Sigmoid colon (tissue), 7 donors: ENCODE data around the gene DYNC1LI1. TPM values are rescaled to one million over a fixed set of nuclear protein-coding genes. Genes with fewer than 3 reads are reported as not detected.
A peak's percentile ranks its signal among the peaks of the same experiment; 100 is the strongest.

Source experiments
- DNase-seq: peaks from one replicate; pipeline ENCODE4 v3.0.0-alpha.2; 2019
- H3K27ac ChIP-seq, 4 donors: fragments of 200-600 bp; sonication (generic); one replicate each; pipeline ENCODE4 v1.5.1; 2016 to 2019; ENCODE audit warnings: mild to moderate bottlenecking in 1 of 4
- H3K27me3 ChIP-seq, 3 donors: fragments of 200-600 bp; sonication (generic); one replicate each; pipeline ENCODE4 v1.5.1; 2019; ENCODE audit warnings: mild to moderate bottlenecking in 1 of 3
- H3K36me3 ChIP-seq, 4 donors: fragments of 200-600 bp; sonication (generic); one replicate each; pipeline ENCODE4 v1.5.1; 2016 to 2019
- H3K4me1 ChIP-seq, 4 donors: fragments of 200-600 bp; sonication (generic); one replicate each; pipeline ENCODE4 v1.5.1; 2017 to 2019
- H3K4me3 ChIP-seq, 4 donors: fragments of 200-600 bp; sonication (generic); one replicate each; pipeline ENCODE4 v1.5.1; 2017 to 2019; ENCODE audit warnings: mild to moderate bottlenecking in 2 of 4, moderate library complexity in 1 of 4
- H3K9me3 ChIP-seq, 4 donors: fragments of 200-600 bp in 3 of 4; sonication (generic) in 3 of 4; one replicate each; pipeline versions ENCODE4 v1.5.1 to v1.6.1; 2013 to 2019
- CTCF ChIP-seq, 4 experiments: fragments of 450-650 bp in 3 of 4; fragments of 200-600 bp in 1 of 4; IDR thresholded peaks; one replicate each; pipeline ENCODE4 v1.5.1; 2016 to 2019; ENCODE audit warnings: antibody characterized with exemption in 4 of 4, mild to moderate bottlenecking in 3 of 4, moderate library complexity in 2 of 4
- EP300 ChIP-seq, 4 donors: sonication (generic); formaldehyde crosslinking; IDR thresholded peaks; one replicate each; pipeline ENCODE4 v1.6.1; 2017; ENCODE audit warnings: antibody characterized with exemption in 4 of 4
- POLR2A ChIP-seq, 2 donors: fragments of 450-650 bp; IDR thresholded peaks; one replicate each; pipeline ENCODE4 v1.6.1; 2016; ENCODE audit warnings: antibody characterized with exemption in 2 of 2, mild to moderate bottlenecking in 2 of 2, moderate library complexity in 2 of 2
- POLR2AphosphoS5 ChIP-seq, 4 donors: sonication (generic); formaldehyde crosslinking; IDR thresholded peaks; one replicate each; pipeline ENCODE4 v1.6.1; 2017; ENCODE audit warnings: antibody characterized with exemption in 4 of 4
- WGBS, 2 donors: extraction: QIAGEN DNeasy Blood & Tissue Kit; methylation state at CpG; one replicate each; pipeline ENCODE4 v1.1.7; 2013; 5-methylcytosine and 5-hydroxymethylcytosine counted together
- intact Hi-C: fragments of 100-400 bp; cut with DNase I; formaldehyde crosslinking; loops from one replicate; pipeline ENCODE4 v1.15.1; 2023
- polyA plus RNA-seq, 3 donors: library from polyadenylated mRNA; stranded (reverse); fragments of 200-250 nt; gene quantifications; one replicate each; pipeline ENCODE4 v1.2.3, GENCODE V29; 2013
- total RNA-seq, 4 donors: library from RNA; depleted of rRNA; stranded (reverse); fragments of >200 nt; gene quantifications; one replicate each; pipeline ENCODE4 v1.1.0, GENCODE V29; 2016
- donor health status: healthy with polysubstance abuse.
- donor health status: Bipolar disorder and iron deficiency.
- donor health status: healthy.

Gene DYNC1LI1
- total and polyA plus RNA-seq, 7 donors = 15.9 to 36.0 (median 18.5) TPM

GRCh38 chr3:32577581-32578556, 7.2 kb upstream of the DYNC1LI1 start:
- WGBS, 2 donors = 45 to 67% methylated on average over 9 of the region's 9 CpGs
- no peaks in the 10 kb centered on the region for H3K27me3 ChIP-seq
- H3K36me3 ChIP-seq = no peaks in the 10 kb centered on the region
- intact Hi-C loops = loop anchor here (5.0 to 10.0 kb wide), 3 partner anchors 153 to 1137 kb away; partner anchors contain the start of genes CLASP2, GLB1 and TMPPE
- TF ChIP-seq EP300 (IDR thresholded peaks at IDR 0.05) (no peak), POLR2AphosphoS5 (IDR thresholded peaks at IDR 0.05) (no peak), CTCF (IDR thresholded peaks at IDR 0.05) (no peak), POLR2A (IDR thresholded peaks at IDR 0.05) (no peak)
- no peaks in the 10 kb centered on the region for H3K4me1 ChIP-seq
- DNase-seq = no peak
- H3K27ac ChIP-seq = peak overlapping the region in 1 of 4 donors; percentile 2
- no peak overlapping the region for H3K4me3 ChIP-seq
- H3K9me3 ChIP-seq = no peaks in the 10 kb centered on the region

GRCh38 chr3:32577174-32577573, 6.5 kb upstream of the DYNC1LI1 start:
- no peak for TF ChIP-seq POLR2AphosphoS5 (IDR thresholded peaks at IDR 0.05)
- Histone ChIP-seq H3K4me3 (no peak overlapping the region), H3K4me1 (no peaks in the 10 kb centered on the region), H3K36me3 (no peaks in the 10 kb centered on the region), H3K9me3 (no peaks in the 10 kb centered on the region), H3K27ac (peak overlapping the region in 1 of 4 donors; percentile 2), H3K27me3 (no peaks in the 10 kb centered on the region)
- DNase-seq = no peak
- 69 to 74% methylated on average over 2 of the region's 2 CpGs for WGBS, 2 donors
- intact Hi-C loops = loop anchor here (5.0 to 10.0 kb wide), 3 partner anchors 152 to 1138 kb away; partner anchors contain the start of genes CLASP2, GLB1 and TMPPE

- DNase-seq = no peak
- Histone ChIP-seq H3K4me1 (peaks cover 0 to 9% (median 6%) of the 10 kb centered on the region in 4 donors), H3K9me3 (no peaks in the 10 kb centered on the region), H3K27me3 (no peaks in the 10 kb centered on the region), H3K4me3 (no peak overlapping the region), H3K27ac (no peak overlapping the region), H3K36me3 (no peaks in the 10 kb centered on the region)
- intact Hi-C loops = loop anchor here (5.0 to 10.0 kb wide), 3 partner anchors 151 to 1139 kb away; partner anchors contain the start of genes CLASP2, GLB1 and TMPPE
- WGBS, 2 donors = 92 to 95% methylated on average over 2 of the region's 2 CpGs
- TF ChIP-seq POLR2AphosphoS5 (IDR thresholded peaks at IDR 0.05) (no peak), CTCF (IDR thresholded peaks at IDR 0.05) (no peak), EP300 (IDR thresholded peaks at IDR 0.05) (no peak), POLR2A (IDR thresholded peaks at IDR 0.05) (no peak)
Observed at GRCh38 chr3:32575451-32576113, 4.9 kb upstream of the DYNC1LI1 start.

GRCh38 chr3:32571192-32571485, 481 bp upstream of the DYNC1LI1 start:
- 1 to 2% methylated on average over 14 of the region's 14 CpGs for WGBS, 2 donors

More at GRCh38 chr3:32571192-32571485, 481 bp upstream of the DYNC1LI1 start:
- intact Hi-C loops = loop anchor here (2.0 to 10.0 kb wide), 4 partner anchors 68 to 1144 kb away; partner anchors contain the start of genes CLASP2, CMTM6 and CNOT10
- no peaks in the 10 kb centered on the region for H3K9me3 ChIP-seq
- peak overlapping the region; percentile 98 to 99 (median 98) for H3K27ac ChIP-seq
- H3K4me3 ChIP-seq = peak overlapping the region; percentile 73 to 96 (median 94)
- no peaks in the 10 kb centered on the region for H3K27me3 ChIP-seq
- H3K4me1 ChIP-seq = peaks cover 0 to 29% (median 20%) of the 10 kb centered on the region in 4 donors
- no peak for DNase-seq
- H3K36me3 ChIP-seq = no peaks in the 10 kb centered on the region
- no peak for TF ChIP-seq POLR2A (IDR thresholded peaks at IDR 0.05)
- TF ChIP-seq POLR2AphosphoS5 (IDR thresholded peaks at IDR 0.05) = no peak
- no peak for TF ChIP-seq CTCF (IDR thresholded peaks at IDR 0.05)
- TF ChIP-seq EP300 (IDR thresholded peaks at IDR 0.05) = no peak
